C4-2B (cell line): ENCODE results near the gene PIK3R2.

Experiments used
- ZFX ChIP-seq: fragments of 450-650 bp; IDR thresholded peaks from 2 replicates; pipeline ENCODE4 v1.6.1; 2017
- TF ChIP-seq, protein P1 (sequence below): fragments of 450-650 bp; conservative IDR thresholded peaks from 2 replicates; pipeline ENCODE4 v1.5.1; 2017; ENCODE audit warnings: mild to moderate bottlenecking

DNA sequence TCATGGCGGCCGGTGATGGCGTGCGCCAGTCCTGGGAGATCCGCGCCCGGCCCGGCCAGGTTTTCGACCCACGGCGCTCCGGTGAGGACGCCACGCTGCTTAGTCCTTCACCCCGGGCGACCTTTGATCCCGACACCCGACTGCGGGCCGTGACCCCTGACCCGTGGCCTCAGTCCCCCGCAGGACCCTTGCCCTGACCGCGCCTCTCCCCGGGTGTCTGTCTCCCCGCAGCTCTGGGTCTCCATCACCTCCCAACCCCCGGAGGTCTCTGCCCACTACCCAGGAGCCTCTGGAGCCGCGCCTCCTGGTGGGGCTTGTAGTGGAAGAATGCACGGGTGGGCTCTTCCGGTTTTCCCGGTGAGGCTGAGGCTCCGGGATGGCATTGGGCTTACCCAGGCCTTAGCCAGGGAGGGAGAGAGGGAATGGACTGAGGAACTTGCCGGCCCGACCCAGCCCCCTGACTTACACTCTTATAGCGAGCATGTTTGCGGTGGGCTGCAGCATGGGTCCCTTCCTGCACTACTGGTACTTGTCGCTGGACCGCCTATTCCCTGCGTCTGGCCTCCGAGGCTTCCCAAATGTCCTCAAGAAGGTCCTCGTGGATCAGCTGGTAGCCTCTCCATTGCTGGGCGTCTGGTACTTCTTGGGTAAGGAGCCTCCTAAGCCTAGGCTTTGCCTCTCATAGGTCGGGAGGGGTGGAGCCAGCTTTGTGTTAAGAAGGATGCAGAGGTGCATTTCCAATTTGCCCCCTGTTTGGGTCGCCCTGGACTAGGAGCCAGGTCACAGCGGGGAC, 40.6 kb downstream of the PIK3R2 start:
- TF ChIP-seq, protein P1, sequence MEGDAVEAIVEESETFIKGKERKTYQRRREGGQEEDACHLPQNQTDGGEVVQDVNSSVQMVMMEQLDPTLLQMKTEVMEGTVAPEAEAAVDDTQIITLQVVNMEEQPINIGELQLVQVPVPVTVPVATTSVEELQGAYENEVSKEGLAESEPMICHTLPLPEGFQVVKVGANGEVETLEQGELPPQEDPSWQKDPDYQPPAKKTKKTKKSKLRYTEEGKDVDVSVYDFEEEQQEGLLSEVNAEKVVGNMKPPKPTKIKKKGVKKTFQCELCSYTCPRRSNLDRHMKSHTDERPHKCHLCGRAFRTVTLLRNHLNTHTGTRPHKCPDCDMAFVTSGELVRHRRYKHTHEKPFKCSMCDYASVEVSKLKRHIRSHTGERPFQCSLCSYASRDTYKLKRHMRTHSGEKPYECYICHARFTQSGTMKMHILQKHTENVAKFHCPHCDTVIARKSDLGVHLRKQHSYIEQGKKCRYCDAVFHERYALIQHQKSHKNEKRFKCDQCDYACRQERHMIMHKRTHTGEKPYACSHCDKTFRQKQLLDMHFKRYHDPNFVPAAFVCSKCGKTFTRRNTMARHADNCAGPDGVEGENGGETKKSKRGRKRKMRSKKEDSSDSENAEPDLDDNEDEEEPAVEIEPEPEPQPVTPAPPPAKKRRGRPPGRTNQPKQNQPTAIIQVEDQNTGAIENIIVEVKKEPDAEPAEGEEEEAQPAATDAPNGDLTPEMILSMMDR: no peak
- no peak for TF ChIP-seq ZFX
